Mucosa of gallbladder (tissue), 1 donor: ENCODE data around the gene CFAP73. TPM values are rescaled to one million over a fixed set of nuclear protein-coding genes. Genes with fewer than 3 reads are reported as not detected.
"Not testable (repeated sequence)": the region's sequence is repeated elsewhere in the genome, so short reads cannot be mapped to it uniquely, and the experiment has no call there.

Experiments
- DNase-seq: peaks from one replicate; pipeline ENCODE4 v3.0.0-alpha.2; 2020; ENCODE audit warnings: low spot score
- total RNA-seq: library from RNA; stranded (reverse); gene quantifications from one replicate; pipeline ENCODE4 v1.2.1, GENCODE V29; 2021
- donor health status: DM: no; HTN: no; CAD: no.

The CFAP73 gene
- total RNA-seq, 1 donor from 2014 or later, result not detected

GRCh38 chr12:113189361-113189760 is 39.8 kb downstream of the CFAP73 start:
- DNase-seq, result no peak

- no peak for DNase-seq
These were observed 41.2 kb downstream of the CFAP73 start for GRCh38 chr12:113190761-113191160.

GRCh38 chr12:113191227-113191626 is 41.7 kb downstream of the CFAP73 start:
- no peak for DNase-seq

GRCh38 chr12:113194971-113195391 is 45.5 kb downstream of the CFAP73 start:
- DNase-seq, result no peak

- no peak for DNase-seq
These were observed 46.1 kb downstream of the CFAP73 start for GRCh38 chr12:113195598-113195997.

GRCh38 chr12:113196582-113196981 is 47.1 kb downstream of the CFAP73 start:
- no peak for DNase-seq

GRCh38 chr12:113196990-113197389 is 47.5 kb downstream of the CFAP73 start:
- peak; percentile 76 for DNase-seq

- DNase-seq, result no peak
These were observed 48.1 kb downstream of the CFAP73 start for GRCh38 chr12:113197518-113198077.

GRCh38 chr12:113198296-113198695 is 48.8 kb downstream of the CFAP73 start:
- DNase-seq, result no peak

GRCh38 chr12:113200021-113200797 is 50.7 kb downstream of the CFAP73 start:
- no peak for DNase-seq

GRCh38 chr12:113201187-113202177 is 52.0 kb downstream of the CFAP73 start:
- DNase-seq, result no peak

- no peak for DNase-seq
These were observed 53.0 kb downstream of the CFAP73 start for GRCh38 chr12:113202300-113203075.

GRCh38 chr12:113203852-113204760 is 54.6 kb downstream of the CFAP73 start:
- DNase-seq, result no peak

GRCh38 chr12:113204804-113205203 is 55.3 kb downstream of the CFAP73 start:
- DNase-seq, result no peak

GRCh38 chr12:113206802-113207201 is 57.3 kb downstream of the CFAP73 start:
- not testable (repeated sequence) for DNase-seq

GRCh38 chr12:113207613-113208040 is 58.1 kb downstream of the CFAP73 start:
- DNase-seq, result no peak

- DNase-seq, result peak; percentile 61
These were observed 58.8 kb downstream of the CFAP73 start for GRCh38 chr12:113208041-113208934.
